Activated CD4-positive, alpha-beta memory T cell treated with anti-CD3 and anti-CD28 coated beads for 36 hours (primary cell): ENCODE measurements around the gene SLC39A5. TPM values are rescaled to one million over a fixed set of nuclear protein-coding genes. Genes with fewer than 3 reads are reported as not detected.
"Not testable (repeated sequence)": the region's sequence is repeated elsewhere in the genome, so short reads cannot be mapped to it uniquely, and the experiment has no call there.

Experiments
- CTCF ChIA-PET: fragments of 350-600 bp; sonication (Branson Sonifier 250); formaldehyde crosslinking; loops from one replicate; lab custom pipeline; 2021; ENCODE audit warnings: antibody characterized with exemption, inconsistent platforms; lab: Charles Lee
- POLR2A ChIA-PET: fragments of 350-600 bp; sonication (Branson Sonifier 250); formaldehyde crosslinking; loops from one replicate; lab custom pipeline; 2021; ENCODE audit warnings: antibody characterized with exemption; lab: Charles Lee
- DNase-seq: peaks from one replicate; pipeline ENCODE4 v3.0.0-alpha.2; 2020
- H3K27ac Mint-ChIP-seq: one replicate; pipeline ENCODE4 v1.8.0; 2021; ENCODE audit warnings: mixed read lengths
- H3K27me3 Mint-ChIP-seq: one replicate; pipeline ENCODE4 v1.8.0; 2021; ENCODE audit warnings: mixed read lengths
- H3K36me3 Mint-ChIP-seq: one replicate; pipeline ENCODE4 v1.8.0; 2021; ENCODE audit warnings: mixed read lengths
- H3K4me1 Mint-ChIP-seq: one replicate; pipeline ENCODE4 v1.8.0; 2021; ENCODE audit warnings: low read depth, mixed read lengths
- H3K4me3 Mint-ChIP-seq: one replicate; pipeline ENCODE4 v1.8.0; 2021; ENCODE audit warnings: mild to moderate bottlenecking, mixed read lengths
- H3K9me3 Mint-ChIP-seq: one replicate; pipeline ENCODE4 v1.8.0; 2021; ENCODE audit warnings: mixed read lengths
- intact Hi-C: fragments of 100-400 bp; cut with micrococcal nuclease; formaldehyde crosslinking; loops from one replicate; pipeline ENCODE4 v1.15.1; 2023
- total RNA-seq, 2 experiments: library from RNA; stranded (reverse); gene quantifications; one replicate each; pipeline ENCODE4 v1.2.3, GENCODE V29; 2021

The SLC39A5 gene
- total RNA-seq, 2 experiments from 2014 or later, result 0.59 to 1.7 TPM

- Mint-ChIP-seq H3K36me3 (peaks cover 38% of the 10 kb centered on the region), H3K27me3 (no peaks in the 10 kb centered on the region), H3K27ac (peak overlapping the region; percentile 33), H3K9me3 (no peaks in the 10 kb centered on the region), H3K4me3 (no peak overlapping the region), H3K4me1 (no peaks in the 10 kb centered on the region)
- POLR2A ChIA-PET, result no interaction called here
- no peak for DNase-seq
- intact Hi-C loops, result no loop called here
- CTCF ChIA-PET, result interaction anchor here (0.9 kb wide), 1 partner anchor 92 kb away, joined by 3 read pairs; the partner anchor contains the start of gene SMARCC2
These were observed 52.2 kb downstream of the SLC39A5 start for GRCh38 chr12:56282030-56282429.

- no peaks in the 10 kb centered on the region for H3K9me3 Mint-ChIP-seq
- H3K36me3 Mint-ChIP-seq, result peaks cover 38% of the 10 kb centered on the region
- no peaks in the 10 kb centered on the region for H3K27me3 Mint-ChIP-seq
- POLR2A ChIA-PET, result no interaction called here
- peak overlapping the region; percentile 33 for H3K27ac Mint-ChIP-seq
- H3K4me3 Mint-ChIP-seq, result no peak overlapping the region
- no peaks in the 10 kb centered on the region for H3K4me1 Mint-ChIP-seq
- DNase-seq, result no peak
- CTCF ChIA-PET, result interaction anchor here (0.8 to 0.9 kb wide), 2 partner anchors 93 to 182 kb away, joined by 3 read pairs; partner anchors contain the start of gene SMARCC2
- intact Hi-C loops, result no loop called here
These were observed 52.7 kb downstream of the SLC39A5 start for GRCh38 chr12:56282579-56282978.

- H3K27ac Mint-ChIP-seq, H3K4me1 Mint-ChIP-seq, H3K9me3 Mint-ChIP-seq, intact Hi-C loops, H3K27me3 Mint-ChIP-seq, H3K4me3 Mint-ChIP-seq, DNase-seq: not testable (repeated sequence)
- H3K36me3 Mint-ChIP-seq, result peaks cover 34% of the 10 kb centered on the region
- ChIA-PET POLR2A (interaction anchor here (0.7 kb wide), 1 partner anchor 26 kb away, joined by 3 read pairs; no protein-coding TSS in a partner anchor), CTCF (interaction anchor here (1.9 kb wide), 1 partner anchor 17 kb away, joined by 6 read pairs; the partner anchor contains the start of gene COQ10A)
These were observed 54.4 kb downstream of the SLC39A5 start for GRCh38 chr12:56284263-56284662.

DNA sequence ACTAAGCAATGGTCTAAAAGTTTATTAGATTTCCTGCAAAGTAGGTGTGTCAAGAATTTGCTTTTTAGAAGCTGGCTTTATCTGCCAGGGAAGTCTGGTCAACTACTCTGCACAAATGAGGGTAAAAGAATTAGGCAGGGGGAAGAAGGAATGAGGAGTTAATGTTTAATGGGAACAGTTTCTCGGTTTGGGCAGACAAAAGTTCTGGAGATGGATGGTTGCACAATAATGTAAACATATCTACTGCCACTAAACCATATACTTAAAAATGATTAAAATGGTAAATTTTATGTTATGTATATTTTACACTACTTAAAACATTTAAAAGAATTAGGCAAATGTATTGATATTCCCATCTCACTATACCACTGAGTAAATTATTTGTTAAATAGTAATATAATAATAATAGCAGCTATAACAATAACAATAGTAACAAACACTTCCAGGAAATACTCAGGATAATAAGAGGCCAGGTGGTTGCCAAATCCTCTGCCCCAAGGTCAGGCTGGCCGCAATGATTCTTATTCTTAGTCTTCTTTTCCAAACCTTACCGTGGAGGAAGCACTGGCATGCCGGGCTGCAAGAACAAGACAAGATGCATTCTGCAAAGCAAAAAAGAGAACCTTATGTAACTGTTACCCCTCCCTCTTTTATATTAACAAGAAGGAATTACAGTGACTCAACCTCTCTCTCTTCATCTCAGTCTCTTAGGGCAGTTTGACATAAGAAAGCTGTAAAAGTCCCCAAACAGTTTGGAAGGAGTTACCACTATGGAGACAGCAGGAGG, 56.4 kb downstream of the SLC39A5 start:
- no peaks in the 10 kb centered on the region for H3K9me3 Mint-ChIP-seq
- DNase-seq, result no peak
- H3K27ac Mint-ChIP-seq, result no peak overlapping the region
- ChIA-PET POLR2A (no interaction called here), CTCF (interaction anchor here (1.0 to 2.3 kb wide), 3 partner anchors 19 to 307 kb away, joined by 3 to 9 read pairs (median 6); partner anchors contain the start of gene COQ10A)
- intact Hi-C loops, result no loop called here
- no peaks in the 10 kb centered on the region for H3K27me3 Mint-ChIP-seq
- H3K4me1 Mint-ChIP-seq, result peaks cover 12% of the 10 kb centered on the region
- H3K4me3 Mint-ChIP-seq, result no peak overlapping the region
- peaks cover 37% of the 10 kb centered on the region for H3K36me3 Mint-ChIP-seq

Other genes with a start within 250 kb of the SLC39A5 start
- 1 to 10 TPM; 2.4 to 2.7 TPM for gene SUOX, start 232.8 kb upstream of the SLC39A5 start, total RNA-seq
- gene IKZF4, start 209.0 kb upstream of the SLC39A5 start, total RNA-seq, result 10 to 100 TPM; 14.4 to 15.1 TPM
- 10 to 100 TPM; 28.1 to 40.7 TPM for gene RPS26, start 188.1 kb upstream of the SLC39A5 start, total RNA-seq
- gene ERBB3, start 149.9 kb upstream of the SLC39A5 start, total RNA-seq, result under 1 TPM; 0.82 to 0.86 TPM
- 100 to 1,000 TPM; 399 to 410 TPM for gene PA2G4, start 125.5 kb upstream of the SLC39A5 start, total RNA-seq
- 1,000 to 10,000 TPM; 5,210 to 5,251 TPM for gene RPL41, start 113.4 kb upstream of the SLC39A5 start, total RNA-seq
- gene ZC3H10, start 111.8 kb upstream of the SLC39A5 start, total RNA-seq, result 1 to 10 TPM; 5.1 to 7.2 TPM
- gene ESYT1, start 101.8 kb upstream of the SLC39A5 start, total RNA-seq, result 100 to 1,000 TPM; 142 to 146 TPM
- 10 to 100 TPM; 63.8 to 70.8 TPM for gene MYL6B, start 77.5 kb upstream of the SLC39A5 start, total RNA-seq
- 1,000 to 10,000 TPM; 1,196 to 1,215 TPM for gene MYL6, start 71.7 kb upstream of the SLC39A5 start, total RNA-seq
- 100 to 1,000 TPM in 1 of 2 experiments, 10 to 100 TPM in 1; 96.4 to 103 TPM for gene SMARCC2, start 40.6 kb upstream of the SLC39A5 start, total RNA-seq
- 10 to 100 TPM; 28.2 to 31.2 TPM for gene RNF41, start 8.1 kb upstream of the SLC39A5 start, total RNA-seq
- gene NABP2, start 5.7 kb upstream of the SLC39A5 start, total RNA-seq, result 10 to 100 TPM; 62.0 to 62.2 TPM
- gene ANKRD52, start 28.3 kb downstream of the SLC39A5 start, total RNA-seq, result 10 to 100 TPM; 34.1 to 37.0 TPM
- 1 to 10 TPM; 6.3 to 7.0 TPM for gene COQ10A, start 36.9 kb downstream of the SLC39A5 start, total RNA-seq
- gene CS, start 70.3 kb downstream of the SLC39A5 start, total RNA-seq, result 100 to 1,000 TPM; 304 to 309 TPM
- 10 to 100 TPM; 74.7 to 91.6 TPM for gene CNPY2, start 85.9 kb downstream of the SLC39A5 start, total RNA-seq
- 10 to 100 TPM; 49.0 to 51.2 TPM for gene PAN2, start 103.9 kb downstream of the SLC39A5 start, total RNA-seq
- gene IL23A, start 108.8 kb downstream of the SLC39A5 start, total RNA-seq, result 10 to 100 TPM; 47.6 to 48.5 TPM
- gene STAT2, start 130.1 kb downstream of the SLC39A5 start, total RNA-seq, result 100 to 1,000 TPM; 125 to 139 TPM
- not detected for gene APOF, start 132.8 kb downstream of the SLC39A5 start, total RNA-seq
- gene TIMELESS, start 219.4 kb downstream of the SLC39A5 start, total RNA-seq, result 10 to 100 TPM; 60.1 to 62.6 TPM
- gene MIP, start 224.6 kb downstream of the SLC39A5 start, total RNA-seq, result not detected
- 1 to 10 TPM; 2.4 to 2.9 TPM for gene SPRYD4, start 238.5 kb downstream of the SLC39A5 start, total RNA-seq